Effector memory CD4-positive, alpha-beta T cell (primary cell): ENCODE results near the gene SF3B6.

Experiments used
- DNase-seq, 3 donors: peaks; one replicate each; pipeline ENCODE4 v3.0.0-alpha.2; 2020
- H3K27ac ChIP-seq: 2 replicates; pipeline ENCODE4 v1.7.0; 2013; ENCODE audit warnings: mild to moderate bottlenecking, low read length, moderate library complexity; ENCODE audit not compliant: insufficient read depth, poor library complexity, severe bottlenecking
- H3K27me3 ChIP-seq: replicated peaks from 2 replicates; pipeline ENCODE4 v1.7.0; 2013; ENCODE audit warnings: mild to moderate bottlenecking, low read length; ENCODE audit not compliant: insufficient read depth, control insufficient read depth, poor library complexity, severe bottlenecking
- H3K36me3 ChIP-seq: 2 replicates; pipeline ENCODE4 v1.7.0; 2013; ENCODE audit warnings: mild to moderate bottlenecking, low read length, moderate library complexity; ENCODE audit not compliant: control insufficient read depth, insufficient read depth
- H3K4me1 ChIP-seq: 2 replicates; pipeline ENCODE4 v1.7.0; 2013; ENCODE audit warnings: low read length, mild to moderate bottlenecking; ENCODE audit not compliant: control insufficient read depth, insufficient read depth, poor library complexity, severe bottlenecking
- H3K4me3 ChIP-seq: 2 replicates; pipeline ENCODE4 v1.7.0; 2013; ENCODE audit warnings: low read length, low read depth, mild to moderate bottlenecking; ENCODE audit not compliant: insufficient read depth, poor library complexity, severe bottlenecking
- H3K9me3 ChIP-seq: 2 replicates; pipeline ENCODE4 v1.7.0; 2013; ENCODE audit warnings: mild to moderate bottlenecking, low read length, moderate library complexity; ENCODE audit not compliant: control insufficient read depth

The SF3B6 gene

GRCh38 chr2:24080701-24081100 lies 4.6 kb upstream of the SF3B6 start:
- Histone ChIP-seq H3K9me3 (no peaks in the 10 kb centered on the region), H3K4me3 (no peak overlapping the region), H3K27me3 (no peaks in the 10 kb centered on the region), H3K27ac (no peak overlapping the region), H3K4me1 (peaks cover 12% of the 10 kb centered on the region), H3K36me3 (no peaks in the 10 kb centered on the region)
- DNase-seq = no peak

GRCh38 chr2:24077879-24078278 lies 1.8 kb upstream of the SF3B6 start:
- Histone ChIP-seq H3K4me1 (peaks cover 7% of the 10 kb centered on the region), H3K27me3 (no peaks in the 10 kb centered on the region), H3K9me3 (no peaks in the 10 kb centered on the region), H3K4me3 (no peak overlapping the region), H3K27ac (no peak overlapping the region), H3K36me3 (peaks cover 8% of the 10 kb centered on the region)
- DNase-seq = no peak

GRCh38 chr2:24077535-24077877 lies 1.4 kb upstream of the SF3B6 start:
- Histone ChIP-seq H3K9me3 (no peaks in the 10 kb centered on the region), H3K4me1 (peaks cover 7% of the 10 kb centered on the region), H3K27me3 (no peaks in the 10 kb centered on the region), H3K4me3 (peak overlapping the region; percentile 56), H3K27ac (peak overlapping the region; percentile 86), H3K36me3 (peaks cover 11% of the 10 kb centered on the region)
- DNase-seq = no peak

- H3K36me3 ChIP-seq = peaks cover 16% of the 10 kb centered on the region
- DNase-seq = no peak
- peak overlapping the region; percentile 86 for H3K27ac ChIP-seq
- no peaks in the 10 kb centered on the region for H3K9me3 ChIP-seq
- peak overlapping the region; percentile 56 for H3K4me3 ChIP-seq
- H3K4me1 ChIP-seq = peaks cover 7% of the 10 kb centered on the region
- no peaks in the 10 kb centered on the region for H3K27me3 ChIP-seq
These were observed 866 bp upstream of the SF3B6 start for GRCh38 chr2:24076849-24077534.

- DNase-seq = no peak
- no peaks in the 10 kb centered on the region for H3K27me3 ChIP-seq
- peaks cover 7% of the 10 kb centered on the region for H3K4me1 ChIP-seq
- peaks cover 27% of the 10 kb centered on the region for H3K36me3 ChIP-seq
- H3K27ac ChIP-seq = peak overlapping the region; percentile 86
- no peaks in the 10 kb centered on the region for H3K9me3 ChIP-seq
- H3K4me3 ChIP-seq = peak overlapping the region; percentile 80
These were observed 867 bp downstream of the SF3B6 start for GRCh38 chr2:24075259-24075658.

GRCh38 chr2:24073816-24074215 lies 2.3 kb downstream of the SF3B6 start:
- Histone ChIP-seq H3K27me3 (no peaks in the 10 kb centered on the region), H3K9me3 (no peaks in the 10 kb centered on the region), H3K36me3 (peaks cover 33% of the 10 kb centered on the region), H3K4me3 (no peak overlapping the region), H3K4me1 (peaks cover 7% of the 10 kb centered on the region), H3K27ac (no peak overlapping the region)
- DNase-seq = no peak

- Histone ChIP-seq H3K27me3 (no peaks in the 10 kb centered on the region), H3K36me3 (peaks cover 33% of the 10 kb centered on the region), H3K4me1 (peaks cover 4% of the 10 kb centered on the region), H3K27ac (no peak overlapping the region), H3K4me3 (no peak overlapping the region), H3K9me3 (no peaks in the 10 kb centered on the region)
- DNase-seq = no peak
These were observed 3.9 kb downstream of the SF3B6 start for GRCh38 chr2:24072259-24072658.

- DNase-seq = no peak
- H3K4me1 ChIP-seq = no peaks in the 10 kb centered on the region
- H3K4me3 ChIP-seq = no peak overlapping the region
- peaks cover 13% of the 10 kb centered on the region for H3K36me3 ChIP-seq
- H3K27ac ChIP-seq = no peak overlapping the region
- H3K27me3 ChIP-seq = no peaks in the 10 kb centered on the region
- no peaks in the 10 kb centered on the region for H3K9me3 ChIP-seq
These were observed 10.8 kb downstream of the SF3B6 start for GRCh38 chr2:24065341-24065740.

GRCh38 chr2:24058564-24059271 lies 17.4 kb downstream of the SF3B6 start:
- no peaks in the 10 kb centered on the region for H3K4me1 ChIP-seq
- no peaks in the 10 kb centered on the region for H3K36me3 ChIP-seq
- DNase-seq = no peak
- H3K27me3 ChIP-seq = no peaks in the 10 kb centered on the region
- no peak overlapping the region for H3K4me3 ChIP-seq
- H3K27ac ChIP-seq = no peak overlapping the region
- H3K9me3 ChIP-seq = no peaks in the 10 kb centered on the region

- Histone ChIP-seq H3K27me3 (peaks cover under 1% of the 10 kb centered on the region), H3K36me3 (no peaks in the 10 kb centered on the region), H3K4me1 (no peaks in the 10 kb centered on the region), H3K9me3 (no peaks in the 10 kb centered on the region), H3K4me3 (no peak overlapping the region), H3K27ac (no peak overlapping the region)
- DNase-seq = no peak
These were observed 20.4 kb downstream of the SF3B6 start for GRCh38 chr2:24055750-24056149.
